Mammary epithelial cell (primary cell): ENCODE measurements around the gene CPZ.

Experiments used
- EZH2 ChIP-seq: IDR thresholded peaks from 2 replicates; pipeline ENCODE4 v1.6.1; 2012; ENCODE audit warnings: low read length, inconsistent platforms, borderline replicate concordance
- TF ChIP-seq, protein P1 (sequence below), 2 donors: IDR thresholded peaks in 1 of 2; conservative IDR thresholded peaks in 1 of 2; 2 replicates each; pipeline ENCODE4 v1.5.1; 2011 to 2012; ENCODE audit warnings: inconsistent platforms in 2 of 2, low read length in 2 of 2, mild to moderate bottlenecking in 2 of 2, control low read depth in 1 of 2, low read depth in 1 of 2; ENCODE audit not compliant: insufficient read depth in 1 of 2; ENCODE audit errors: extremely low read depth in 1 of 2

DNA sequence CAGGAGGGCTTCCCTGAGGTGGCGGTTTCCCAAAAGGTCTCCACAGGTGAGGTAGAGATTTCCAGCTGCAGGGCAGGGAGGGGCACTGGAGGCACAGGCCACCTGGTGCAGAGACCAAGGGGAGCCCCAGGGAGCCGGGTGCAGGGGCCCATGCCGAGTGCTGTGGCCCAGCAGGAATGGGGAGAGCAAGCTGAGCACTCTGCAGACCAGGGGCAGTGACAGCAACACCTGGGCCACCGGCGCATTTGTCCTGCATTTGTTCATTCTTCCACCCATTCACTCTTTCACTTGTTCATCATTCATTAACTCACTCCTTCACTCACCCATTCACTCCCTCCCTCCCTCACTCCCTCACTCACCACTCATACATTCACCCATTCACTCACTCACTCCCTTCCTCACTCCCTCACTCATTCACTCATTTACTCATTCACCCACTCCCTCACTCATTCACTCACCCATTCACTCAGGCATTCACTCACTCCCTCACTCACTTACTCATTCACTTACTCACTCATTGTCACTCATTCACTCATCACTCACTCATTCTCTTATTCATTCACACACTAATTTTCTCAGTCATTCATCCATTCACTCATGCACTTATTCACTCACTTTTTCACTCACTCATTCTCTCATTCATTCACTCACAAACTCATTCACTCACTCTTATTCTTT, 16.3 kb downstream of the CPZ start:
- TF ChIP-seq, protein P1, sequence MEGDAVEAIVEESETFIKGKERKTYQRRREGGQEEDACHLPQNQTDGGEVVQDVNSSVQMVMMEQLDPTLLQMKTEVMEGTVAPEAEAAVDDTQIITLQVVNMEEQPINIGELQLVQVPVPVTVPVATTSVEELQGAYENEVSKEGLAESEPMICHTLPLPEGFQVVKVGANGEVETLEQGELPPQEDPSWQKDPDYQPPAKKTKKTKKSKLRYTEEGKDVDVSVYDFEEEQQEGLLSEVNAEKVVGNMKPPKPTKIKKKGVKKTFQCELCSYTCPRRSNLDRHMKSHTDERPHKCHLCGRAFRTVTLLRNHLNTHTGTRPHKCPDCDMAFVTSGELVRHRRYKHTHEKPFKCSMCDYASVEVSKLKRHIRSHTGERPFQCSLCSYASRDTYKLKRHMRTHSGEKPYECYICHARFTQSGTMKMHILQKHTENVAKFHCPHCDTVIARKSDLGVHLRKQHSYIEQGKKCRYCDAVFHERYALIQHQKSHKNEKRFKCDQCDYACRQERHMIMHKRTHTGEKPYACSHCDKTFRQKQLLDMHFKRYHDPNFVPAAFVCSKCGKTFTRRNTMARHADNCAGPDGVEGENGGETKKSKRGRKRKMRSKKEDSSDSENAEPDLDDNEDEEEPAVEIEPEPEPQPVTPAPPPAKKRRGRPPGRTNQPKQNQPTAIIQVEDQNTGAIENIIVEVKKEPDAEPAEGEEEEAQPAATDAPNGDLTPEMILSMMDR (conservative IDR thresholded peaks at IDR 0.05 in 1 of 2, IDR thresholded peaks at IDR 0.05 in 1 of 2; ENCODE audit: extremely low read depth in 1 of 2, insufficient read depth in 1 of 2, low read depth in 1 of 2, low read length in 2 of 2) = no peak
- no peak for TF ChIP-seq EZH2
